HG03135 (cell line): ENCODE data around the gene HGFAC.

Experiments
- ATAC-seq: cut with Tn5 transposase; IDR thresholded peaks from one replicate; pipeline ENCODE4 v1.9.1; 2021; ENCODE audit warnings: mild to moderate bottlenecking, moderate library complexity; ENCODE audit not compliant: unreplicated experiment

HGFAC gene

DNA sequence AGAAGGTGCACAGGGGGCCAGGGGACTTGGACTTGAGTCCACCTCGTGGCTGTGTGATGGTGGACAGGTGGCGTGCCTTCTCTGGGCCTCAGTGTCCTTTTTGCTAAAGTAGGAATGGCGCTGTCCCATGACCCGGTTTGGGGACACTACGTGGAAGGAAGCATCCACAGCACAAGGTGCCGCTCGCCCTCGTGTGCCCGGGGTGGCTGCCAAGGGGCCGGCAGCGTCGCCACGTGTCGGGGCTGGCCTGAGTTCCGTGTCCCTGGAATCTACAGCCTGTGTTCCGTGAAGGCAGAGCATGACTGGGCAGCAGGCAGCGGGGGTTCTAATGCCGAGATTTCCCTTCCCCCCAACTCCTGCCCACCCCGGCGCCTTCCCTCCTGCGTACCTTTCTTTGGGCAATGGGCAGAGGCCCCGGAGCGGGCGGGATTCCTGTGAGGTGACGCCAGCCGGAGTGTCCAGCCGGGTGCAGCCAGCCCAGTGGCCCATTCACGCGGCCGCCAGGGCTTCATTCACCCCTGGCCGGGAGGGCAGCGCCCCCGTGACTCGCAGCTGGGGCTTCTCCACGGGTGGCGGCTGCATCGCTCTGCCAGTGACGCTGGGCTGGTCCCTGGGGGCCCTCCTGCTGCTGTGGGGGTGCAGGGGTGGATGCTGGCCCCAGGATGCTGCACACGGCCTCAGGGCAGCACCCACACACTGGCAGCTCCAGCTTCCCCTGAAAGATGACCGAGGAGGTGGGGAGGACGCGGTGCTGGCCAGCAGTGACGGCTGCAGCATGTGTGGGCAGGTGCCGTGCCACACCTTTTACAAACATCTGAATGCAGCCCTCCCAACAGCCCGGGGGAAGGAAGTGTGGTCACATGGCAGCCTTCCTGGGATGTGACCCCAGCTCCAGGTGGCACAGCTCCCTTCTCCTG is 42.5 kb downstream of the HGFAC start:
- ATAC-seq, result no peak

DNA sequence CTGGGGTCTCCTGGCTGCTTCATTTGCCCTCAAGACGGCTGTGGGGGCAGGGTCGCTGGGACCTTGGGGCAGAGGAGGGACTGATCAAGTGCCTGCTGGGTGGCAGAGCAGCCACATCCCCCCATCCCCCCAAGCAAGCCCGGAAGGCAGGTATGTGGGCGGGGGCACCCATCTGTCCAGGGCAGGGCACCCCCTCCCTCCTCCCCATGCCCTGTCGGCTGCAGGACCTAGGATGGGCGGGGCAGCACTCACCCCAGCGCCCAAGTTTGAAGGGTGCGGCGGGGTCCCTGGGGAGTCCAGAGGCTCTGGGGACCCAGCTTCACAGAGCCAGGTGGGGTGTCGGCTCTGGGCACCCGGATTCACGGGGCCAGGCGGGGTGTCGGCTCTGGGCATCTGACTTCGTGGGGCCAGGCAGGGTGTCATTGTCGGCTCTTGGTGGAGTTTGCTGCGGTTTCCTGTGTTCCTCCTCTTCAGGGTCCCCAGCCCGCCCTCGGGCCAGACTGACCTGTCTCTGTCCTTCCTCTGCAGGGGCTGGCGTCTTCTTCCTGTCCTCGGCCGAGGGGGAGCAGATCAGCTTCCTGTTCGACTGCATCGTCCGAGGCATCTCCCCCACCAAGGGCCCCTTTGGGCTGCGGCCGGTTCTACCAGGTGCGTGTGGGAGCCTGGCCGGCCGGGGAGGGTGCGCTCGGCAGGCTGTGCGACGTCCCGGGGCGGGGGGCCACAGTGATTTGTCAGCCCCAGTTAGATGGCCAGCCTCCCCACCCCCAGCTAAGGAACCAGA is 43.4 kb downstream of the HGFAC start:
- no peak for ATAC-seq

- ATAC-seq, result no peak
Observed at GRCh38 chr4:3485886-3486540, 44.2 kb downstream of the HGFAC start.

DNA sequence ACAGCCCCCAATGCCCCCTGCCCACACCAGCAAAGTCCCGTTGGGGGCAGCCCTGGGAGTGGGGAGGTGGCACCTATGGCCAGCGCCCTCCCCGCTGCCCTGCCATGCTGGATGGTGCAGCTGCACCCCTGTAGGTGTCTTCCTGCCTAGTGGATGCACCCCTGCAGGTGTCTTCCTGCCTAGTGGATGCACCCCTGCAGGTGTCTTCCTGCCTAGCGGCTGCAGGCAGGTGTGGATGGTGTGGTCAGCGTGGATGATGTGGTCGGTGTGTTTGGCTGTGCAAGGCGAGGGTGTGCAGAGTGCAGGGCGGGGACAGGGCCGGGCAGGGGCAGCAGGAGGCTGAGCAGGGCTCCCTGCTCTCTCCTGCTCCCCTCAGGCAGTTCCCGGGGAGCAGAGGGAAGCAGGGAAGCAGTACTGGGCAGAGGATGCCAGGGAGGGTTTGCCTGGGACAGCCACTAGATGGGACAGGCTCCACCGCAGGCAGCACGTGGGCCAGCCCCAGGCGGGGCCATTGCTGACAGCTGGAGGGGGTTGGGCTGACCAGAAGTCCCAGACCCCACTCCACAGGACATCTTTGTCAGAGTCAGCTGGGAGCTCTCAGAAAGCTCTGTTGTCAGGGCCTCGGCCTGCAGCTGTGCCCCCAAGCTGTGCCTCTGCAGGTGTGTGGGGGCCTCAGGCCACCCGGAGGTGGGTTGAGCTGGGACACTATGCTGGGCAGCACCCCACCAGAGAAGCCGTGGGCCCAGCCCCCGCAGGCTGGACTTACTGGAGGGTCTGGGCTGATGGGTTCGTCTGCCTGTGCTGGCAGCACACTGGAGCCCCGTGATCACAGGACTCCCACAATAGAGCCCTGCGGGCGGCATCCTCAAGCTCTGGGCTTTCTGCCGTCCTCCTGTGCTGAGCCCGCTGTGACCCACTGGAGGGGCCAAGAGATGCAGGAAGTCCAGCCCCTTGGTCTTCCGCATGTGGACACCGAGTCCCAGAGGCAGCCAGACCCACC is 45.1 kb downstream of the HGFAC start:
- ATAC-seq, result no peak

GRCh38 chr4:3487861-3488260 is 46.1 kb downstream of the HGFAC start:
- no peak for ATAC-seq

DNA sequence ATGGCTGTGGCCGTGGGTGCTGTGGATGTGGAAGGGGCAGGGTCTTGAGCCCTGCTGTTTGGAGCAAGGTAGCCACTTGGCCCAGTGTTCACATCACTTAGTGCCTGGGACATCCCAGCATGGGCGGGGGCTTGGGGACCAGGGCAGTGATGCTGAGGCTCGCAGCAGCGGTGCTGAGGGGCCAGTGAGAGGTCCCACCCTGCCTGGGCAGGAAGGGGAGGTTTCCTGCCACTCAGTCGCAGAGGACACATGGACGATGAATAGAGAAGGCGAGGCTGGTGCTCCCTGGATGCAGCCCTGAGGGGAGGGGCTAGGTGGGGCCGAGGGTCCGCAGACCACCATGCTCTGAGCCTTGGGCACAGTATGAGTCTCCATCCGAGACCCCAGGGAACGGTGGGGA is 47.1 kb downstream of the HGFAC start:
- ATAC-seq, result no peak

GRCh38 chr4:3489451-3489962 is 47.7 kb downstream of the HGFAC start:
- no peak for ATAC-seq

- no peak for ATAC-seq
Observed at GRCh38 chr4:3491681-3492405, 50.1 kb downstream of the HGFAC start.

DNA sequence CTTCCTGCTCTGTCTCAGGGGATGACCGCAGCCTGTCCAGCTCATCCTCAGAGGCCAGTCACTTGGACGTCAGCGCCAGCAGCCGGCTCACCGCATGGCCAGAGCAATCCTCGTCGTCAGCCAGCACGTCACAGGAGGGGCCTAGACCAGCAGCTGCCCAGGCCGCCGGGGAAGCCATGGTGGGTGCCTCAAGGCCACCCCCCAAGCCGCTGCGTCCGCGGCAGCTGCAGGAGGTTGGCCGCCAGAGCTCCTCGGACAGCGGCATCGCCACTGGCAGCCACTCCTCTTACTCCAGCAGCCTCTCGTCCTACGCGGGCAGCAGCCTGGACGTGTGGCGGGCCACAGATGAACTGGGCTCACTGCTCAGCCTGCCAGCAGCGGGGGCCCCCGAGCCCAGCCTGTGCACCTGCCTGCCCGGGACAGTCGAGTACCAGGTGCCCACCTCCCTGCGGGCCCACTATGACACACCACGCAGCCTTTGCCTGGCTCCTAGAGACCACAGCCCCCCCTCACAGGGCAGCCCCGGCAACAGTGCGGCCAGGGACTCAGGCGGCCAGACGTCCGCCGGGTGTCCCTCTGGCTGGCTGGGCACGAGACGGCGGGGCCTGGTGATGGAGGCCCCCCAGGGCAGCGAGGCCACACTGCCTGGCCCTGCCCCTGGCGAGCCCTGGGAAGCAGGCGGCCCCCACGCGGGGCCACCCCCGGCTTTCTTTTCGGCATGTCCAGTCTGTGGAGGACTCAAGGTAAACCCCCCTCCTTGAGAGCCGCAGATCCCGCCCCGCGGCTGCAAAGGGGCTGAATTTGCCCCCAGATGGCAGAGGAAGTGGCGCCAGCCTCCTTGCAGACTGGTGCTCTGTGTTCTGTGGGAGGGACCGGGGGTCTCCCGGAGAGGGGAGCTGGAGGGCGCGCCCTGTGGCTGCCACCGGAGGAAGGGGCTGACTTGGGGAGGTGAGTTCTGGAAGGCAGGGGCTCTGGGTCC is 51.3 kb downstream of the HGFAC start:
- ATAC-seq, result no peak

- no peak for ATAC-seq
Observed at GRCh38 chr4:3493720-3494461, 52.1 kb downstream of the HGFAC start.

- no peak for ATAC-seq
Observed at GRCh38 chr4:3494462-3494871, 52.7 kb downstream of the HGFAC start.

DNA sequence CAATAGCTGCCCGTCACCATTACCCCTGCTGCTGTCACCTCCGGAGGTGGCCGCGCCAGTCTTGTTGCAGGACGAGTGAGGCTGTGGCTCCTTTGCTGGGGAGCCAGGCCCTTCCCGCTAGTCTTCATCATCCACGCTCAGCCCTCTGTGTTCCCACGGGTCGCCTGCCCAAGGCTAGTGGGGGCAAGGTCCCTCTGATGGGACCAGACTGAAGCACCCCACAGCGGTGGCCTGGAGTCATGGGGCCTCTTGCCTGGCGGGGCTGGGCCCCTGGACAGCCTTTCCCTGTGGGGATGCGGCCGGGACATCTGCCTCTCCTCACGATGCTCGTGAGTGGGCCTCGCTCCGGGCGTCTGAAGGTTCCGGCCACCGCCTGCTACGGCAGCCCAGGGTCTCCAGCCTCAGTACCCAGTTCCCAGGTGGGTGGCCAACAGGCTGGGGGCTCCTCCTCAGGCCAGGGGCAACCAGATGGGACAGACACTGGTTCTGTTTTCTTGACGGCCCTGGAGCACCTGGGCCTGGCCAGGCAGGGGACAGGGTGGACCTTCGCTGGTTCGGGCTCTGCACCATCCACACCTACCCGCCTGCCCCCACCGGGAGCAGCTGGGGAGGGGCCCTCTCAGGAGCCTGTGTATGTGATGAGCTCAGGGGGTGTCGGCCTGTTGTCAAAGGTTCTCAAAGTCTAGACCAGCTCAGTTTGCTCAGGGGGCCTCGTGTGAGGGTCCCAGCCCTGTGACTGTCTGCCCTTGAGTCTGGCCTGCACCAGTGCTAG is 53.6 kb downstream of the HGFAC start:
- ATAC-seq, result no peak

- no peak for ATAC-seq
Observed at GRCh38 chr4:3496021-3496420, 54.3 kb downstream of the HGFAC start.

GRCh38 chr4:3497095-3497494 is 55.3 kb downstream of the HGFAC start:
- no peak for ATAC-seq

DNA sequence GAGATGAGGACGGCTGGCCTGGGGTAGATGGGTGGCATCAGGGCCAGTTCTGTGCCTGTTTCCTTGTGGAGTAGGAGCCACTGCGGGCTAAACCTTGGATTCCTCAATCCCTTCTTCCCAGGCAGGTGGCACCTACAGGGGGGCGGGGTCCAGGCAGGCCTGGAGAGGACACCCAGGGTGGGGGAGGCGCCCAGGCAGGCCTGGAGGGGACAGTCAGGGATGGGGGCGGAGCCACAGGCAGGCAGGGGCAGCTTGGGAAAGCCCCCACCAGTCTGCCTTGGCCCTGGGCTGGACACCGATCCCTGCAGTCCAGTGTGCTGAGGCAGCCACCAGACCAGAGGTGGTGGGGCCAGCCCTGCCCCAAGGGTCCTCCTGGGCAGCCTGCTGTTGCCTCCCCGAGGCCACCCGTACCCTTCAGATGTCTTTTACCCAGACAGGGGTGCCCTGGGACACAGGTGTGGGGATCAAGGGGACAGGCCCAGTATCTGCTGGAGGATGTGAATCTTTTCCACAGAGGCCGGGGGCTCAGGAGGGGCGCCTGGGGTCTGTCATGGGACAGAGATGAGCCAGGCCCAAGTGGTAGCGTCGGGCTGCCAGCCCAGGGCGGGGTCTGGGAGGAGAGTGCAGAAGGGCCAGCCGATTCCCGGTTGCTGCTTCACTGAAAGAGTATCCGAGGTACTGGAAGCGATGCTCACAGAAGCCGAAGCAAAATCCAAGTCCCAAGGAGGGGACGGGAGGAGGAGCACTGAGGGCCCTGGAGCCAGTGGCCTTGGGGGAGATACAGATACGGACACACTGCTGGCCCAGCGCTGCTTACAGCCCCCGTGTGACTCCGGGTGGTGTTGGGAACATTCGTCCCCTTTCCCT is 56.0 kb downstream of the HGFAC start:
- no peak for ATAC-seq

GRCh38 chr4:3498407-3498806 is 56.6 kb downstream of the HGFAC start:
- ATAC-seq, result no peak
